HepG2 (cell line): ENCODE measurements around the gene PRKAG3. TPM values are rescaled to one million over a fixed set of nuclear protein-coding genes. Genes with fewer than 3 reads are reported as not detected.

ENCODE experiments used
- ATAC-seq: fragments of 200-7000 bp; cut with Tn5 transposase; 3 replicates; pipeline ENCODE4 v1.9.1; 2020; ENCODE audit warnings: mild to moderate bottlenecking, moderate library complexity
- BruUV-seq: library from RNA; stranded (reverse); fragments of 400-500 nt; replicated peaks from 2 replicates; lab custom pipeline; 2021; lab: Mats Ljungman, UMichigan
- CTCF ChIA-PET: fragments of 300-600 bp; formaldehyde crosslinking; extraction: SDS; loops from one replicate; lab custom pipeline; 2021; ENCODE audit warnings: low total read pairs, inconsistent platforms, low intra/inter-chr PET ratio; lab: Yijun Ruan, JAX
- POLR2A ChIA-PET: fragments of 350-600 bp; sonication (Branson Sonifier 250); formaldehyde crosslinking; loops from one replicate; lab custom pipeline; 2020; ENCODE audit warnings: antibody characterized with exemption, inconsistent platforms; lab: Yijun Ruan, JAX
- DNase-seq: peaks from one replicate; pipeline ENCODE4 v3.0.0-alpha.2; 2015; ENCODE audit warnings: low spot score
- FAIRE-seq: peaks from 3 replicates; lab custom pipeline; 2011; peaks lifted over from hg19 to GRCh38; lab: Jason Lieb, UNC
- H2AFZ ChIP-seq: one replicate; pipeline ENCODE4 v1.6.1; 2011; ENCODE audit warnings: low read length, inconsistent platforms
- H3K27ac ChIP-seq: fragments of 300-600 bp; 3 replicates; pipeline ENCODE4 v1.8.0; 2011; ENCODE audit warnings: mixed run types, mild to moderate bottlenecking, mixed read lengths, low read length, inconsistent platforms; ENCODE audit not compliant: insufficient read depth; ENCODE audit errors: extremely low read length
- H3K27me3 ChIP-seq, 2 experiments: fragments of 200-600 bp in 1 of 2; 2 replicates in 1 of 2; 3 replicates in 1 of 2; pipeline versions ENCODE4 v1.6.0 to v1.8.0; 2011; ENCODE audit warnings: low read length in 2 of 2, mild to moderate bottlenecking in 2 of 2, moderate library complexity in 2 of 2, inconsistent platforms in 1 of 2; ENCODE audit not compliant: insufficient read depth in 2 of 2, control insufficient read depth in 1 of 2
- H3K36me3 ChIP-seq, 2 experiments: fragments of 200-600 bp in 1 of 2; replicated peaks in 1 of 2; 2 replicates in 1 of 2; 3 replicates in 1 of 2; pipeline versions ENCODE4 v1.5.1 to v1.8.0; 2011; ENCODE audit warnings: low read length in 2 of 2, inconsistent platforms in 1 of 2; ENCODE audit not compliant: insufficient read depth in 2 of 2, control insufficient read depth in 1 of 2
- H3K4me1 ChIP-seq: 2 replicates; pipeline ENCODE4 v1.5.1; 2012; ENCODE audit warnings: low read length, inconsistent platforms; ENCODE audit not compliant: insufficient read depth
- H3K4me2 ChIP-seq: 2 replicates; pipeline ENCODE4 v1.6.0; 2011; ENCODE audit warnings: low read depth, low read length, inconsistent platforms
- H3K4me3 ChIP-seq, 3 experiments: fragments of 200-600 bp in 1 of 3; sonication (generic), shearing (Covaris generic) in 1 of 3; replicated peaks in 1 of 3; 2 replicates each; pipeline ENCODE4 v1.5.1; 2011 to 2016; ENCODE audit warnings: low read length in 3 of 3, inconsistent platforms in 2 of 3, low read depth in 2 of 3, mild to moderate bottlenecking in 2 of 3, control low read depth in 1 of 3, mixed read lengths in 1 of 3; ENCODE audit not compliant: insufficient read depth in 1 of 3
- H3K79me2 ChIP-seq: one replicate; pipeline ENCODE4 v1.6.1; 2011; ENCODE audit warnings: low read length, inconsistent platforms; ENCODE audit not compliant: insufficient read depth
- H3K9ac ChIP-seq: 2 replicates; pipeline ENCODE4 v1.6.0; 2011; ENCODE audit warnings: mild to moderate bottlenecking, low read depth, low read length, inconsistent platforms; ENCODE audit not compliant: insufficient read depth
- H3K9me3 ChIP-seq: 2 replicates; pipeline ENCODE4 v1.5.1; 2012; ENCODE audit warnings: mild to moderate bottlenecking, low read length
- H4K20me1 ChIP-seq: 2 replicates; pipeline ENCODE4 v1.6.0; 2011; ENCODE audit warnings: inconsistent platforms, mild to moderate bottlenecking, low read length, moderate library complexity; ENCODE audit not compliant: insufficient read depth
- MAF1 ChIP-seq: sonication (generic); formaldehyde crosslinking; IDR thresholded peaks from 2 replicates; pipeline ENCODE4 v1.5.0; 2020; ENCODE audit warnings: missing genetic modification reagents, borderline replicate concordance
- RNF2 ChIP-seq: fragments of 450-650 bp; conservative IDR thresholded peaks from 2 replicates; pipeline ENCODE4 v1.6.1; 2016; ENCODE audit warnings: low read depth
- ZBTB7A ChIP-seq: sonication (generic); formaldehyde crosslinking; IDR thresholded peaks from 2 replicates; pipeline ENCODE4 v1.8.0; 2022; ENCODE audit warnings: mild to moderate bottlenecking, missing genetic modification reagents
- ZFP91 ChIP-seq: sonication (generic); formaldehyde crosslinking; IDR thresholded peaks from 2 replicates; pipeline ENCODE4 v1.9.0; 2022; ENCODE audit warnings: missing genetic modification reagents, mild to moderate bottlenecking, borderline replicate concordance
- ZKSCAN5 ChIP-seq: sonication (generic); formaldehyde crosslinking; IDR thresholded peaks from 2 replicates; pipeline ENCODE4 v1.5.1; 2020; ENCODE audit warnings: mild to moderate bottlenecking, missing genetic modification reagents
- ZNF225 ChIP-seq: sonication (generic); formaldehyde crosslinking; IDR thresholded peaks from 2 replicates; pipeline ENCODE4 v1.4.0; 2020; ENCODE audit warnings: mild to moderate bottlenecking, missing genetic modification reagents
- ZNF687 ChIP-seq: sonication (generic); formaldehyde crosslinking; IDR thresholded peaks from 2 replicates; pipeline ENCODE4 v1.5.1; 2020; ENCODE audit warnings: mild to moderate bottlenecking, missing genetic modification reagents, moderate library complexity
- WGBS: methylation state at CpG from one replicate; pipeline ENCODE4 v1.1.6; 2017; ENCODE audit warnings: low lambda C conversion rate; 5-methylcytosine and 5-hydroxymethylcytosine counted together
- in situ Hi-C: cut with HindIII; loops from 2 replicates; pipeline ENCODE4 v1.10.0; 2017; ENCODE audit warnings: low pct_unique_long_range_greater_than_20kb; ENCODE audit not compliant: extremely low pct_ligation_motif_present
- intact Hi-C: fragments of 100-400 bp; cut with micrococcal nuclease; formaldehyde crosslinking; loops from one replicate; pipeline ENCODE4 v1.10.0; 2022; ENCODE audit not compliant: unreplicated experiment
- polyA plus RNA-seq, 8 experiments: library from polyadenylated mRNA; depleted of rRNA in 3 of 8; stranded (reverse) in 7 of 8; unstranded in 1 of 8; fragments of >200 nt; fragmentation: Illumina TruSeq in 4 of 8; extraction: Trizol in 4 of 8; gene quantifications; 2 replicates each; pipeline versions ENCODE4 v1.2.1 to v1.2.3, GENCODE V29; 2011 to 2016; ENCODE audit warnings: low read depth in 4 of 8, missing spikeins in 1 of 8, mixed read lengths in 1 of 8; ENCODE audit not compliant: insufficient read depth in 1 of 8
- total RNA-seq, 5 experiments: library from RNA; depleted of rRNA; stranded (reverse); fragments of >200 nt; fragmentation: Illumina TruSeq; extraction: Trizol; gene quantifications; 2 replicates each; pipeline ENCODE4 v1.2.3, GENCODE V29; 2016; ENCODE audit warnings: low read depth in 1 of 5
- TF ChIP-seq, protein P1 (sequence below): sonication (generic); formaldehyde crosslinking; IDR thresholded peaks from 2 replicates; pipeline ENCODE4 v1.5.1; 2020; ENCODE audit warnings: mild to moderate bottlenecking, moderate library complexity, missing genetic modification reagents

The PRKAG3 gene
- total and polyA plus RNA-seq, 2 of the 13 experiments (the other 11 are each of a cell fraction or from before 2014, with no cell fraction given), result not detected

GRCh38 chr2:218827701-218828476 lies 3.7 kb downstream of the PRKAG3 start:
- H3K9me3 ChIP-seq, result no peaks in the 10 kb centered on the region
- FAIRE-seq, result no peak
- no peak overlapping the region for H3K9ac ChIP-seq
- no TSS peak for BruUV-seq
- intact Hi-C loops (no loop called here), in situ Hi-C loops (loop anchor here (25.0 kb wide), 1 partner anchor 91 kb away; no protein-coding TSS in a partner anchor)
- no peak overlapping the region; a peak in 1 of 6 replicates for H3K4me3 ChIP-seq
- no peak overlapping the region for H2AFZ ChIP-seq
- ChIA-PET CTCF (interaction anchor here (1.3 kb wide), 1 partner anchor 20 kb away, joined by 3 read pairs; no protein-coding TSS in a partner anchor), POLR2A (interaction anchor here (1.1 to 1.7 kb wide), 3 partner anchors 72 to 96 kb away, joined by 3 to 10 read pairs (median 3); no protein-coding TSS in a partner anchor)
- no peaks in the 10 kb centered on the region for H3K36me3 ChIP-seq
- peaks cover 32% of the 10 kb centered on the region for H3K4me1 ChIP-seq
- H3K4me2 ChIP-seq, result peak overlapping the region; percentile 15; the same call in 1 of the 2 replicates
- H4K20me1 ChIP-seq, result no peaks in the 10 kb centered on the region
- DNase-seq, result no peak
- TF ChIP-seq ZNF225 (CRISPR knock-in tag), result 0 out of 2 replicates have a peak, but pooled peaks have one; percentile 51
- TF ChIP-seq, protein P1, sequence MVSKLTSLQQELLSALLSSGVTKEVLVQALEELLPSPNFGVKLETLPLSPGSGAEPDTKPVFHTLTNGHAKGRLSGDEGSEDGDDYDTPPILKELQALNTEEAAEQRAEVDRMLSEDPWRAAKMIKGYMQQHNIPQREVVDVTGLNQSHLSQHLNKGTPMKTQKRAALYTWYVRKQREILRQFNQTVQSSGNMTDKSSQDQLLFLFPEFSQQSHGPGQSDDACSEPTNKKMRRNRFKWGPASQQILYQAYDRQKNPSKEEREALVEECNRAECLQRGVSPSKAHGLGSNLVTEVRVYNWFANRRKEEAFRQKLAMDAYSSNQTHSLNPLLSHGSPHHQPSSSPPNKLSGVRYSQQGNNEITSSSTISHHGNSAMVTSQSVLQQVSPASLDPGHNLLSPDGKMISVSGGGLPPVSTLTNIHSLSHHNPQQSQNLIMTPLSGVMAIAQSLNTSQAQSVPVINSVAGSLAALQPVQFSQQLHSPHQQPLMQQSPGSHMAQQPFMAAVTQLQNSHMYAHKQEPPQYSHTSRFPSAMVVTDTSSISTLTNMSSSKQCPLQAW (CRISPR knock-in tag), result peak; percentile 14; the same call in 1 of the 2 replicates
- peak; percentile 18; the same call in 1 of the 2 replicates for TF ChIP-seq ZFP91 (CRISPR knock-in tag)
- TF ChIP-seq ZBTB7A (CRISPR knock-in tag), result 0 out of 2 replicates have a peak, but pooled peaks have one; percentile 27
- peak; percentile 92; the same call in 1 of the 2 replicates for TF ChIP-seq ZKSCAN5 (CRISPR knock-in tag)
- 0 out of 2 replicates have a peak, but pooled peaks have one; percentile 24 for TF ChIP-seq ZNF687 (CRISPR knock-in tag)
- TF ChIP-seq RNF2, result no peak
- no peak for TF ChIP-seq MAF1
- WGBS, result 26% methylated on average over 11 of the region's 14 CpGs
- H3K79me2 ChIP-seq, result no peaks in the 10 kb centered on the region
- no peak overlapping the region for H3K27ac ChIP-seq
- peak; percentile 8 for ATAC-seq
- peaks cover 14 to 56% of the 10 kb centered on the region in 2 experiments; a peak in 4 of 5 replicates for H3K27me3 ChIP-seq
